ENCODE results near the gene PLEKHG4B.
"Not testable (repeated sequence)": the region's sequence is repeated elsewhere in the genome, so short reads cannot be mapped to it uniquely, and the experiment has no call there.

PLEKHG4B gene

GRCh38 chr5:192691-192969 lies 100.7 kb downstream of the PLEKHG4B start:
- TF ChIP-seq CTCF (IDR thresholded peaks at IDR 0.05; ENCODE audit: low read length, missing control alignments), result no peak

GRCh38 chr5:192970-193831 lies 101.2 kb downstream of the PLEKHG4B start:
- H3K4me3 ChIP-seq (replicated peaks; ENCODE audit: low read depth, low read length), result no peak overlapping the region
- no peak for TF ChIP-seq CTCF (IDR thresholded peaks at IDR 0.05; ENCODE audit: low read length, missing control alignments)
- DNase-seq (ENCODE audit: low read depth), result no peak

More at GRCh38 chr5:192691-192969, 100.7 kb downstream of the PLEKHG4B start:
- DNase-seq (ENCODE audit: low read depth), result no peak
- no peak overlapping the region for H3K4me3 ChIP-seq (replicated peaks; ENCODE audit: low read depth, low read length)

- H3K4me3 ChIP-seq (replicated peaks; ENCODE audit: low read depth, low read length), result no peak overlapping the region
- no peak for TF ChIP-seq CTCF (IDR thresholded peaks at IDR 0.05; ENCODE audit: low read length, missing control alignments)
- no peak for DNase-seq (ENCODE audit: low read depth)
These were observed 102.1 kb downstream of the PLEKHG4B start for GRCh38 chr5:194102-194501.

GRCh38 chr5:194603-195209 lies 102.7 kb downstream of the PLEKHG4B start:
- DNase-seq (ENCODE audit: low read depth), result no peak
- H3K4me3 ChIP-seq (replicated peaks; ENCODE audit: low read depth, low read length), result no peak overlapping the region
- no peak for TF ChIP-seq CTCF (IDR thresholded peaks at IDR 0.05; ENCODE audit: low read length, missing control alignments)

GRCh38 chr5:195401-196160 lies 103.6 kb downstream of the PLEKHG4B start:
- no peak for DNase-seq (ENCODE audit: low read depth)
- no peak overlapping the region for H3K4me3 ChIP-seq (replicated peaks; ENCODE audit: low read depth, low read length)
- peak; percentile 5 for TF ChIP-seq CTCF (IDR thresholded peaks at IDR 0.05; ENCODE audit: low read length, missing control alignments)

- H3K4me3 ChIP-seq (replicated peaks; ENCODE audit: low read depth, low read length), result no peak overlapping the region
- no peak for DNase-seq (ENCODE audit: low read depth)
- no peak for TF ChIP-seq CTCF (IDR thresholded peaks at IDR 0.05; ENCODE audit: low read length, missing control alignments)
These were observed 104.4 kb downstream of the PLEKHG4B start for GRCh38 chr5:196350-196749.

GRCh38 chr5:197031-197430 lies 105.1 kb downstream of the PLEKHG4B start:
- H3K4me3 ChIP-seq (replicated peaks; ENCODE audit: low read depth, low read length); DNase-seq (ENCODE audit: low read depth): not testable (repeated sequence)

Measured in fibroblast of pulmonary artery (primary cell).